GM12872 (cell line): ENCODE data around the gene ISG20.

Experiments used
- TF ChIP-seq, protein P1 (sequence below): IDR thresholded peaks from 3 replicates; pipeline ENCODE4 v1.5.1; 2011; ENCODE audit warnings: low read depth, mild to moderate bottlenecking, low read length, moderate library complexity; ENCODE audit not compliant: insufficient read depth

The ISG20 gene

DNA sequence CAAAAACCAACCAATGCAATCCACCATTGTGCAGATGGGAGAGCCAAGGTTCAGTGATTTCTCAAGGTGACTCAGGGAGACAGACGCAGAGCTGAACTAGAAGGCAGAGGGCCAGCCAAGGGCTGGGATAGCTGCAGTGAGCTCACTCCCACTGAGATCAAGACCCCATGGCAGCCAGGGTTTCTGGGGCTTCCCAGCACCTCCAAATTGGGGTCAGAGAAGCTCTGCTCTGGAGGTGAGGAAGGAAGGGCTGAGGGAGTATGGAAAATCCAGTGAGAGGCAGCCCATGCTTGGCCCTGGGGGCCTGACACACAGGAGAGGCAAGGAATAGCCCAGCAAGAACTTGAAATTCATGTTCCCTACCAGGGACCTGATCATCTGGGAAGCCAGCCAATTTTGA is 61.0 kb downstream of the ISG20 start:
- TF ChIP-seq, protein P1, sequence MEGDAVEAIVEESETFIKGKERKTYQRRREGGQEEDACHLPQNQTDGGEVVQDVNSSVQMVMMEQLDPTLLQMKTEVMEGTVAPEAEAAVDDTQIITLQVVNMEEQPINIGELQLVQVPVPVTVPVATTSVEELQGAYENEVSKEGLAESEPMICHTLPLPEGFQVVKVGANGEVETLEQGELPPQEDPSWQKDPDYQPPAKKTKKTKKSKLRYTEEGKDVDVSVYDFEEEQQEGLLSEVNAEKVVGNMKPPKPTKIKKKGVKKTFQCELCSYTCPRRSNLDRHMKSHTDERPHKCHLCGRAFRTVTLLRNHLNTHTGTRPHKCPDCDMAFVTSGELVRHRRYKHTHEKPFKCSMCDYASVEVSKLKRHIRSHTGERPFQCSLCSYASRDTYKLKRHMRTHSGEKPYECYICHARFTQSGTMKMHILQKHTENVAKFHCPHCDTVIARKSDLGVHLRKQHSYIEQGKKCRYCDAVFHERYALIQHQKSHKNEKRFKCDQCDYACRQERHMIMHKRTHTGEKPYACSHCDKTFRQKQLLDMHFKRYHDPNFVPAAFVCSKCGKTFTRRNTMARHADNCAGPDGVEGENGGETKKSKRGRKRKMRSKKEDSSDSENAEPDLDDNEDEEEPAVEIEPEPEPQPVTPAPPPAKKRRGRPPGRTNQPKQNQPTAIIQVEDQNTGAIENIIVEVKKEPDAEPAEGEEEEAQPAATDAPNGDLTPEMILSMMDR = no peak

DNA sequence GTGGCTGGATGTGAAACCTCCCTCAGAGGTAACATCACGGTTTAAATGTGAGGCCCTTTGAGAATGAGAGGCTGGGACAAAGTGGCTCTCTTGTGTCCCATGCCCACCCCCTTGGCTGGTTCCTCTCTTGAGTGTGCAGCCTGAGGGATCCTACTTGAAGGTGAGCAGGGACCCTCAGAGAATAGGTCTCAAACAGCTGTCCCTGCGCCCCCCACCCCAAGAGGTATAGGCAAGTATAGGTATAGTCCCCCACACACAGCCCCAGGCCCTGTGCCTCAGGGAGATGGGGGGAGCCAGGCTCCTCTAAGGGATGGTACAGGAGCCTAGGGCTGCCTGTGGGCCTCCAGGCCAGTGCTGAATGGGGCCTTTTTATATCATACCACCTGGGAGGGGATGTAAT is 61.9 kb downstream of the ISG20 start:
- TF ChIP-seq, protein P1 = no peak

DNA sequence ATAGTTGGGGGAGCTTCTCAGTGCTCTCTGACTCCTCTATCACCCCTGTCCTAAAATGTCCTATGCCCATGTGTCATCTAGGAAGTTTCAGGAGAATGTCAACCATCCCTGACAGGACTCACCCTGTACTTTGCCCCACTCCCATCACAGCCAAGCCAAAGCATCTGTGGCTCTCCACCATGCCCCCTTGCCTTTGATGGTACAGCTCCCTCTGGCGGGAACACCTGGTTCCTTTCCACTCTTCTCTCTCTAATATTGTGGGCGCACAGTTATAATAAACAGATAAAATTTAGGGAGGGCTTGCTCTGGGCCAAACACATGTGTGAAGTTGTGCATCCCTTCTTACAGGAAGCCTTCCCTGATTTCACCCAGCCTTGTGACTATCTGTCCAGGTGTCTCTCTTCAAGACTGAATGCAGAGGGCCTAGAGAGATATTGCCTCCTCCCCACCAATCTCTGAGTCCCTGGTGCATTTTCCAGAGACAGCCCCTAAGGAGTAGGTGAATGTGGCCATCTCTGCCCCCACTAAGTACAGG is 62.8 kb downstream of the ISG20 start:
- TF ChIP-seq, protein P1 = peak; percentile 75

DNA sequence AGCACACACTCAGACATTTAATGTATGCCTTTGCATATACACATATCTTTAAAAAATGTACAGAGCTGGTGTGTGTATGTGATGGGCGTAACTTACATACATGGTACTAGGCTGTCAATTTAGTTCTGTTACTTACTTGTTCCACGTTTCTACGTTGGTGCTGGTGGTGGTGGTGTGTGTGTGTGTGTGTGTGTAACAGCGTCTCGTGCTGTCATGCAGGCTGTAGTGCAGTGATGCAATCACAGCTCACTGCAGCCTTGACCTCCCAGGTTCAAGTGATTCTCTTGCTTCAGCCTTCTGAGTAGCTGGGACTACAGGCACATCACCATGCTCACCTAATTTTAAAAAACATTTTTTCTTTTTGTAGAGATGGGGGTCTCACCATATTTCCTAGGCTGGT is 64.2 kb downstream of the ISG20 start:
- TF ChIP-seq, protein P1 = no peak

DNA sequence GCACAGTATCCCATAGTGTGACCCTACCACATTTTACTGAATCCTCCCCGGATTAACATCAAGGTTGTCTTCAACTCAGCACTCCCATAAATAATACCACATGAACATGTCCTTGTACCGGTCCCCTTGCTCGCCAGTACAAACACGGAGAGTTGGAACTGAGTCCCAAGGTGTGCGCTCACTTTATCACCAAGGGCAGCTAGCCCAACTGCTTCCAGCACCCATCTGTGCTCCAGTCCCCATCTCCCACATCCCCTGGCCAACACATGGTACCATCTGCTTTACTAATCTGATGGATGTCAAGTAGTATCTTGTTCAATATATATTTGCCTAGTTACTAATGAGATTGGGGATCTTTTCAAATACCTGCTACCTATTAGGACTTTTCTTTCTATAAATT is 64.7 kb downstream of the ISG20 start:
- TF ChIP-seq, protein P1 = no peak

DNA sequence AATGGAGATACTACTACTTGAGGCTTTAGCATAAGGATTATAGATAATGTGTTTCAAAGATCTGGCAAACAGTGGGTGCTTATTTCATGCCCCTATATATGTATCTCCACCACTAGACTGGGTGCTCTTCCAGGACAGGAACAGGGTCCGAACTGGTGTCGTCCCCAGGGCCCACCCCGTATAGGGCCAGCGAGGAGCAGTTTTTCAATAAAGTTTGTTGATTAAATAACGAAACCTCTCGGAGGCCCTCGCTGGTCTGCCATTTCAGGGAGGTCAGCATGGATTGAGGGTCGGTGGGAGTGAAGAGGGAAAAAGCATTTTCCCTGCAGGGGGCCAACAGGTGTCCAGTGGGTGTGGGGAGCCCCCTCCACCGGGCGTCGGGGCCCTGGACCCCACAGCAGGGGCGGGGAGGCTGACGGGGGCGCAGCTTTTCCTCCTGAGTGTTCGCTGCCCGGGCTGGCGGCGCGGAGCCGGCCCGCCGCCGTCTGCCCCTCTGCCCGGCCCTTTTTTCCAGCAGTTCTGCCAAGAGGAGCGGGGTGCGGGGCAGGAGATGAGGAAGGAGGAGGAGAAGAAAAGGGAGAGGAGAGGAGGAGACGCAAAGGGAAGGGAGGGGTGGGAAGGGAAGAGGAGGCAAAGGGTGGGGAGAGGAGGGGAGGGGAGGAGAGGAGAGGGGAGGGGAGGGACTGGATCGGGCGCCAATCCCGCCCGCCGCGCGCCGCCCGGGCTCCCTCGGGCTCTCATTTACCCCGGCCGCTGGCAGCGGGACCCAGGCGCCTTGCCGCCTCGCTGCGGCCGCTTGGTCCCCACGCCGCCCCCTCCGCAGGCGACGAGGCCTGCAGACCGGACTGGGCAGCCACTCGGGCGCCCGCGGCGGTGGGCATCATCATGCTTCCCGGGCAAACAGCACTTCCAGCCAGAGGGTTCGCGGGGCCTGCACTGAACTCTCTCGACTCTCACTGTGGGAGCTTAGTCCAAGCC is 66.3 kb downstream of the ISG20 start:
- TF ChIP-seq, protein P1 = no peak

DNA sequence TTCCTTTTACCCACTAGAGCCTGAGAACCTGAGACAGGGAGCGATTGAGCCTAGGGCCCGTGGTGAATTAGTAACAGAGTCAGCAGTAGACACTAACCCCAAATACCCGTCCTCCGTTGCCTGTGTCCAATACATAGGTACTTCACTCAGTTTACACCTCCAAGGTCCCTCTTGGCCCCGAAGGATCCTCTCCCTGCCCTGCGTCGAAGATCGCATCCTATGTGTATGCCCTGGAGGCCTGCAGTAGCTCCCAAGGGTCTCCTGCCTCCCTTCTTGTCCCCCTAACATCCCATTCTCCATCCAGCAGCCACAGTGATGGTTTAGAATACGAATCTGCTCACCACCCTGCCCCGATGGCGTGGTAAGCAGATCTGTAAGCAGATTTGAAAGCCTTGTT is 67.0 kb downstream of the ISG20 start:
- TF ChIP-seq, protein P1 = no peak
